ENCODE measurements around the gene CBX4. TPM values are rescaled to one million over a fixed set of nuclear protein-coding genes. Genes with fewer than 3 reads are reported as not detected.
"Not testable (repeated sequence)": the region's sequence is repeated elsewhere in the genome, so short reads cannot be mapped to it uniquely, and the experiment has no call there.

Gene CBX4
- total RNA-seq, 1 donor from 2014 or later, result 2.7 TPM

GRCh38 chr17:79855331-79856124 is 16.3 kb upstream of the CBX4 start:
- H3K9me3 ChIP-seq (ENCODE audit: low read depth), result no peaks in the 10 kb centered on the region
- no peak overlapping the region for H3K9ac ChIP-seq
- peaks cover 2% of the 10 kb centered on the region for H3K27me3 ChIP-seq
- no peaks in the 10 kb centered on the region for H3F3A ChIP-seq (ENCODE audit: low read depth)
- H3K79me2 ChIP-seq (ENCODE audit: low read depth), result no peaks in the 10 kb centered on the region
- no peaks in the 10 kb centered on the region for H4K20me1 ChIP-seq (ENCODE audit: low read depth)
- no peak overlapping the region for H3K27ac ChIP-seq
- Mint-ChIP-seq H3K27ac (no peak overlapping the region), H3K4me1 (peaks cover 7% of the 10 kb centered on the region), H3K9me3 (no peaks in the 10 kb centered on the region), H3K36me3 (no peaks in the 10 kb centered on the region), H3K27me3 (ENCODE audit: insufficient read depth, low read depth) (peaks cover 12% of the 10 kb centered on the region), H3K4me3 (no peak overlapping the region)
- peaks cover 2% of the 10 kb centered on the region for H3K4me1 ChIP-seq
- no peak overlapping the region for H3K4me2 ChIP-seq
- no peak for TF ChIP-seq EZH2phosphoT487 (IDR thresholded peaks at IDR 0.05)
- TF ChIP-seq CTCF (IDR thresholded peaks at IDR 0.05), result no peak
- TF ChIP-seq EZH2 (IDR thresholded peaks at IDR 0.05), result no peak
- H2AFZ ChIP-seq (replicated peaks), result no peak overlapping the region
- no peak for DNase-seq (ENCODE audit: low spot score)
- H3K36me3 ChIP-seq, result no peaks in the 10 kb centered on the region
- no peak overlapping the region for H3K4me3 ChIP-seq

GRCh38 chr17:79854080-79855060 is 15.1 kb upstream of the CBX4 start:
- Histone ChIP-seq H2AFZ (replicated peaks) (no peak overlapping the region), H3K4me3 (no peak overlapping the region), H3K27me3 (peaks cover 2% of the 10 kb centered on the region), H3K79me2 (ENCODE audit: low read depth) (no peaks in the 10 kb centered on the region), H3K4me1 (peaks cover 9% of the 10 kb centered on the region), H4K20me1 (ENCODE audit: low read depth) (no peaks in the 10 kb centered on the region), H3K36me3 (no peaks in the 10 kb centered on the region), H3F3A (ENCODE audit: low read depth) (no peaks in the 10 kb centered on the region), H3K27ac (no peak overlapping the region), H3K4me2 (no peak overlapping the region), H3K9ac (no peak overlapping the region), H3K9me3 (ENCODE audit: low read depth) (no peaks in the 10 kb centered on the region)
- Mint-ChIP-seq H3K9me3 (no peaks in the 10 kb centered on the region), H3K27ac (no peak overlapping the region), H3K4me1 (peaks cover 17% of the 10 kb centered on the region), H3K27me3 (ENCODE audit: insufficient read depth, low read depth) (peaks cover 10% of the 10 kb centered on the region), H3K36me3 (no peaks in the 10 kb centered on the region), H3K4me3 (no peak overlapping the region)
- TF ChIP-seq EZH2 (IDR thresholded peaks at IDR 0.05), result no peak
- no peak for TF ChIP-seq CTCF (IDR thresholded peaks at IDR 0.05)
- TF ChIP-seq EZH2phosphoT487 (IDR thresholded peaks at IDR 0.05), result no peak
- DNase-seq (ENCODE audit: low spot score), result no peak

GRCh38 chr17:79853168-79853567 is 13.9 kb upstream of the CBX4 start:
- not testable (repeated sequence) for H4K20me1 ChIP-seq (ENCODE audit: low read depth); H3K36me3 ChIP-seq; H3K27ac Mint-ChIP-seq; H3K9me3 Mint-ChIP-seq; H3K9me3 ChIP-seq (ENCODE audit: low read depth); H3K79me2 ChIP-seq (ENCODE audit: low read depth); H3K36me3 Mint-ChIP-seq; H3K4me3 ChIP-seq; H3K4me2 ChIP-seq; H2AFZ ChIP-seq (replicated peaks); H3K4me3 Mint-ChIP-seq; H3K9ac ChIP-seq; H3F3A ChIP-seq (ENCODE audit: low read depth); H3K4me1 ChIP-seq; H3K27ac ChIP-seq; DNase-seq (ENCODE audit: low spot score)
- Mint-ChIP-seq H3K27me3 (ENCODE audit: insufficient read depth, low read depth) (peaks cover 10% of the 10 kb centered on the region), H3K4me1 (peaks cover 27% of the 10 kb centered on the region)
- H3K27me3 ChIP-seq, result peaks cover 14% of the 10 kb centered on the region
